ENCODE results near the gene EFNA2.

EFNA2 gene

GRCh38 chr19:1287354-1288225 lies 1.9 kb downstream of the EFNA2 start:
- Histone ChIP-seq H3K4me3 (ENCODE audit: low read length) (no peak overlapping the region), H3K36me3 (ENCODE audit: control insufficient read depth, insufficient read depth, low read length) (no peaks in the 10 kb centered on the region), H3K9ac (ENCODE audit: low read length) (no peak overlapping the region), H3K4me1 (ENCODE audit: control insufficient read depth, insufficient read depth, low read length) (peaks cover 57% of the 10 kb centered on the region), H3K27me3 (ENCODE audit: control insufficient read depth, insufficient read depth, low read length) (peaks cover 70% of the 10 kb centered on the region), H3K9me3 (ENCODE audit: control insufficient read depth, low read length) (no peaks in the 10 kb centered on the region)

- Histone ChIP-seq H3K4me1 (ENCODE audit: control insufficient read depth, insufficient read depth, low read length) (peaks cover 52% of the 10 kb centered on the region), H3K4me3 (ENCODE audit: low read length) (no peak overlapping the region), H3K27me3 (ENCODE audit: control insufficient read depth, insufficient read depth, low read length) (peaks cover 70% of the 10 kb centered on the region), H3K36me3 (ENCODE audit: control insufficient read depth, insufficient read depth, low read length) (no peaks in the 10 kb centered on the region), H3K9ac (ENCODE audit: low read length) (no peak overlapping the region), H3K9me3 (ENCODE audit: control insufficient read depth, low read length) (no peaks in the 10 kb centered on the region)
These were observed 2.5 kb downstream of the EFNA2 start for GRCh38 chr19:1288226-1288612.

- Histone ChIP-seq H3K9ac (ENCODE audit: low read length) (no peak overlapping the region), H3K9me3 (ENCODE audit: control insufficient read depth, low read length) (no peaks in the 10 kb centered on the region), H3K4me3 (ENCODE audit: low read length) (no peak overlapping the region), H3K4me1 (ENCODE audit: control insufficient read depth, insufficient read depth, low read length) (peaks cover 43% of the 10 kb centered on the region), H3K27me3 (ENCODE audit: control insufficient read depth, insufficient read depth, low read length) (peaks cover 78% of the 10 kb centered on the region), H3K36me3 (ENCODE audit: control insufficient read depth, insufficient read depth, low read length) (no peaks in the 10 kb centered on the region)
These were observed 3.4 kb downstream of the EFNA2 start for GRCh38 chr19:1288833-1289685.

- Histone ChIP-seq H3K9me3 (ENCODE audit: control insufficient read depth, low read length) (no peaks in the 10 kb centered on the region), H3K4me1 (ENCODE audit: control insufficient read depth, insufficient read depth, low read length) (peaks cover 37% of the 10 kb centered on the region), H3K27me3 (ENCODE audit: control insufficient read depth, insufficient read depth, low read length) (peaks cover 78% of the 10 kb centered on the region), H3K36me3 (ENCODE audit: control insufficient read depth, insufficient read depth, low read length) (no peaks in the 10 kb centered on the region), H3K4me3 (ENCODE audit: low read length) (no peak overlapping the region), H3K9ac (ENCODE audit: low read length) (no peak overlapping the region)
These were observed 4.0 kb downstream of the EFNA2 start for GRCh38 chr19:1289686-1290025.

GRCh38 chr19:1290196-1290702 lies 4.6 kb downstream of the EFNA2 start:
- H3K9ac ChIP-seq (ENCODE audit: low read length), result no peak overlapping the region
- H3K9me3 ChIP-seq (ENCODE audit: control insufficient read depth, low read length), result no peaks in the 10 kb centered on the region
- peaks cover 35% of the 10 kb centered on the region for H3K4me1 ChIP-seq (ENCODE audit: control insufficient read depth, insufficient read depth, low read length)
- no peak overlapping the region for H3K4me3 ChIP-seq (ENCODE audit: low read length)
- H3K27me3 ChIP-seq (ENCODE audit: control insufficient read depth, insufficient read depth, low read length), result peaks cover 78% of the 10 kb centered on the region
- H3K36me3 ChIP-seq (ENCODE audit: control insufficient read depth, insufficient read depth, low read length), result no peaks in the 10 kb centered on the region

GRCh38 chr19:1290703-1291651 lies 5.3 kb downstream of the EFNA2 start:
- H3K36me3 ChIP-seq (ENCODE audit: control insufficient read depth, insufficient read depth, low read length), result no peaks in the 10 kb centered on the region
- H3K9ac ChIP-seq (ENCODE audit: low read length), result no peak overlapping the region
- H3K9me3 ChIP-seq (ENCODE audit: control insufficient read depth, low read length), result no peaks in the 10 kb centered on the region
- no peak overlapping the region for H3K4me3 ChIP-seq (ENCODE audit: low read length)
- H3K4me1 ChIP-seq (ENCODE audit: control insufficient read depth, insufficient read depth, low read length), result peaks cover 36% of the 10 kb centered on the region
- H3K27me3 ChIP-seq (ENCODE audit: control insufficient read depth, insufficient read depth, low read length), result peaks cover 78% of the 10 kb centered on the region

GRCh38 chr19:1291761-1292418 lies 6.2 kb downstream of the EFNA2 start:
- peaks cover 30% of the 10 kb centered on the region for H3K4me1 ChIP-seq (ENCODE audit: control insufficient read depth, insufficient read depth, low read length)
- H3K9ac ChIP-seq (ENCODE audit: low read length), result no peak overlapping the region
- H3K4me3 ChIP-seq (ENCODE audit: low read length), result no peak overlapping the region
- no peaks in the 10 kb centered on the region for H3K9me3 ChIP-seq (ENCODE audit: control insufficient read depth, low read length)
- H3K27me3 ChIP-seq (ENCODE audit: control insufficient read depth, insufficient read depth, low read length), result peaks cover 79% of the 10 kb centered on the region
- H3K36me3 ChIP-seq (ENCODE audit: control insufficient read depth, insufficient read depth, low read length), result no peaks in the 10 kb centered on the region

- no peaks in the 10 kb centered on the region for H3K9me3 ChIP-seq (ENCODE audit: control insufficient read depth, low read length)
- no peaks in the 10 kb centered on the region for H3K36me3 ChIP-seq (ENCODE audit: control insufficient read depth, insufficient read depth, low read length)
- peaks cover 25% of the 10 kb centered on the region for H3K4me1 ChIP-seq (ENCODE audit: control insufficient read depth, insufficient read depth, low read length)
- no peak overlapping the region for H3K4me3 ChIP-seq (ENCODE audit: low read length)
- peaks cover 72% of the 10 kb centered on the region for H3K27me3 ChIP-seq (ENCODE audit: control insufficient read depth, insufficient read depth, low read length)
- H3K9ac ChIP-seq (ENCODE audit: low read length), result no peak overlapping the region
These were observed 6.9 kb downstream of the EFNA2 start for GRCh38 chr19:1292419-1293151.

GRCh38 chr19:1293782-1294604 lies 8.3 kb downstream of the EFNA2 start:
- peaks cover 58% of the 10 kb centered on the region for H3K27me3 ChIP-seq (ENCODE audit: control insufficient read depth, insufficient read depth, low read length)
- H3K4me3 ChIP-seq (ENCODE audit: low read length), result no peak overlapping the region
- no peaks in the 10 kb centered on the region for H3K9me3 ChIP-seq (ENCODE audit: control insufficient read depth, low read length)
- no peaks in the 10 kb centered on the region for H3K36me3 ChIP-seq (ENCODE audit: control insufficient read depth, insufficient read depth, low read length)
- H3K4me1 ChIP-seq (ENCODE audit: control insufficient read depth, insufficient read depth, low read length), result peaks cover 22% of the 10 kb centered on the region
- no peak overlapping the region for H3K9ac ChIP-seq (ENCODE audit: low read length)

GRCh38 chr19:1294688-1295087 lies 9.0 kb downstream of the EFNA2 start:
- H3K9ac ChIP-seq (ENCODE audit: low read length), result no peak overlapping the region
- peaks cover 51% of the 10 kb centered on the region for H3K27me3 ChIP-seq (ENCODE audit: control insufficient read depth, insufficient read depth, low read length)
- no peaks in the 10 kb centered on the region for H3K9me3 ChIP-seq (ENCODE audit: control insufficient read depth, low read length)
- H3K4me3 ChIP-seq (ENCODE audit: low read length), result no peak overlapping the region
- H3K36me3 ChIP-seq (ENCODE audit: control insufficient read depth, insufficient read depth, low read length), result no peaks in the 10 kb centered on the region
- peaks cover 22% of the 10 kb centered on the region for H3K4me1 ChIP-seq (ENCODE audit: control insufficient read depth, insufficient read depth, low read length)
